ENCODE measurements around the gene PRDM16.

Gene PRDM16

DNA sequence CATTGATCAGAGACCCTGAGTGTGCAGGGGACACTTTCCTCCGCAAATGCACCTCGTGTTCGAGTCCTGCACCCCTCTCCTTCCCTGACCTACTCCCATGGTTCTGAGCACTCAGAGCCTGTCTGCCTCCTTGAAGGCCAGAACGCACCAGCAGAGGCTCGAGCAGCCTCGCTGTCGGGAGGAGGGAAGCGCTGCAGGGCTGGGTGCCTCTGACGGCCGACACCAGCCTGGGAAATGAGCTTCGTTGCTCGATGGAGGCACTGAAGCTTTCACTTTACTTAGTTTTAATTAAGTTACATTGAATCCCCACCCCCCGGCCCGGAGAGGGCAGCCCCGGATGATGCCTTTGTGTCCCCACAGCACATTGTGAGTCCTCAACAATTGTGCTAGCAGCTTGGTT is 229.2 kb downstream of the PRDM16 start:
- H3K9me2 ChIP-seq (replicated peaks; ENCODE audit: insufficient read depth, low read length) = no peaks in the 10 kb centered on the region
- no peak overlapping the region for H3K4me2 ChIP-seq (ENCODE audit: low read depth, low read length)
- no peak overlapping the region for H3K9ac ChIP-seq (ENCODE audit: low read length)
- H3K36me3 ChIP-seq (replicated peaks; ENCODE audit: insufficient read depth, low read length) = no peaks in the 10 kb centered on the region
- no peaks in the 10 kb centered on the region for H3K79me2 ChIP-seq (ENCODE audit: low read length)
- H2AFZ ChIP-seq (ENCODE audit: low read length) = no peak overlapping the region
- H4K20me1 ChIP-seq (ENCODE audit: insufficient read depth, low read length) = no peaks in the 10 kb centered on the region
- H3K4me3 ChIP-seq (ENCODE audit: low read length) = no peak overlapping the region
- peaks cover 87% of the 10 kb centered on the region for H3K27me3 ChIP-seq (replicated peaks; ENCODE audit: insufficient read depth, low read length)
- no peaks in the 10 kb centered on the region for H3F3A ChIP-seq (ENCODE audit: insufficient read depth, low read length)
- no peak for TF ChIP-seq EZH2phosphoT487 (IDR thresholded peaks at IDR 0.05; ENCODE audit: low read length)
- TF ChIP-seq, protein P1, sequence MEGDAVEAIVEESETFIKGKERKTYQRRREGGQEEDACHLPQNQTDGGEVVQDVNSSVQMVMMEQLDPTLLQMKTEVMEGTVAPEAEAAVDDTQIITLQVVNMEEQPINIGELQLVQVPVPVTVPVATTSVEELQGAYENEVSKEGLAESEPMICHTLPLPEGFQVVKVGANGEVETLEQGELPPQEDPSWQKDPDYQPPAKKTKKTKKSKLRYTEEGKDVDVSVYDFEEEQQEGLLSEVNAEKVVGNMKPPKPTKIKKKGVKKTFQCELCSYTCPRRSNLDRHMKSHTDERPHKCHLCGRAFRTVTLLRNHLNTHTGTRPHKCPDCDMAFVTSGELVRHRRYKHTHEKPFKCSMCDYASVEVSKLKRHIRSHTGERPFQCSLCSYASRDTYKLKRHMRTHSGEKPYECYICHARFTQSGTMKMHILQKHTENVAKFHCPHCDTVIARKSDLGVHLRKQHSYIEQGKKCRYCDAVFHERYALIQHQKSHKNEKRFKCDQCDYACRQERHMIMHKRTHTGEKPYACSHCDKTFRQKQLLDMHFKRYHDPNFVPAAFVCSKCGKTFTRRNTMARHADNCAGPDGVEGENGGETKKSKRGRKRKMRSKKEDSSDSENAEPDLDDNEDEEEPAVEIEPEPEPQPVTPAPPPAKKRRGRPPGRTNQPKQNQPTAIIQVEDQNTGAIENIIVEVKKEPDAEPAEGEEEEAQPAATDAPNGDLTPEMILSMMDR (IDR thresholded peaks at IDR 0.05; ENCODE audit: low read length) = no peak
- TF ChIP-seq EZH2 (optimal IDR thresholded peaks at IDR 0.05; ENCODE audit: low read depth, low read length) = no peak
- no peak for DNase-seq
- no peak overlapping the region for H3K27ac ChIP-seq (ENCODE audit: low read length)
- no peaks in the 10 kb centered on the region for H3K9me3 ChIP-seq (replicated peaks; ENCODE audit: insufficient read depth, low read length)
- no peaks in the 10 kb centered on the region for H3K4me1 ChIP-seq (ENCODE audit: low read length)

DNA sequence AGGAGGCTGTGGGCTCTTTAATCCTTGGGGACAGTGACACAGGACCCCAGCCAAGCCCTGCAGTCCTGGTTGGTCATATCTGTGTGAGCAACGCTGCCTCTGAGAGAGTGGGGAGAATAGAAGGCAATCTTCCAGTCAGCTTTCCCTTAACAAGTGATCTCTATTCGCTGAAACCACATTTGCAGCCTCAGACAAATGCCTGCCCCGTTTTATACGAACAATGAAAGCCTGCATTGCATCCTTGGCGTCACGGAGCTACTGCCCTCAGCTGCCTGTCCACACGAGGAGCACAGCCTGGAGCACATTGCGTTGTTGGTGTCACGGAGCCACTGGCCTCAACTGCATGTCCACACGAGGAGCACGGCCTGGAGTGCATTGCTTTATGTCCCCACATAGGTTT is 235.2 kb downstream of the PRDM16 start:
- no peaks in the 10 kb centered on the region for H3K79me2 ChIP-seq (ENCODE audit: low read length)
- H3F3A ChIP-seq (ENCODE audit: insufficient read depth, low read length) = no peaks in the 10 kb centered on the region
- peaks cover 83% of the 10 kb centered on the region for H3K27me3 ChIP-seq (replicated peaks; ENCODE audit: insufficient read depth, low read length)

DNA sequence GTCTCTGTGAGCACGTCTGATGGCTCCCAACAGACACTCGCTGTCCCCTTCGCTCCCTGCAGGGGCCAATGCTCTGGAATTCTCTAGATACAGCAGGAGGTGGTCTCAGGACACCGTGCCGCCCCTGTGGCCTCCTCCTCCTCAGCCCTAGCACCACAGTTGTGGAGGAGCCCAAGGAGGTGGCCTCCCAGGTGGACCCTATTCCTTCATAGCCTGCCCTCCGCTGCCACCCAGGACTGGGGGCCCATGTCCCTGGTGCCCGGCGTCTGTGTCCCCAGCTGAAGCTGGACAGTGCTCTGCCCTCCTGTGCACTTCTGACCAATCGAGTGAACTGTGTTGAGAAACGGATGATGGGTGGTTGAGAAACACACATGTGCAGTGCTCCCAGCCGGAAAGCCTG is 235.7 kb downstream of the PRDM16 start:
- Histone ChIP-seq H3K9me2 (replicated peaks; ENCODE audit: insufficient read depth, low read length) (no peaks in the 10 kb centered on the region), H3K9me3 (replicated peaks; ENCODE audit: insufficient read depth, low read length) (no peaks in the 10 kb centered on the region), H3K36me3 (replicated peaks; ENCODE audit: insufficient read depth, low read length) (no peaks in the 10 kb centered on the region), H3K4me3 (ENCODE audit: low read length) (no peak overlapping the region), H3F3A (ENCODE audit: insufficient read depth, low read length) (no peaks in the 10 kb centered on the region), H3K27ac (ENCODE audit: low read length) (no peak overlapping the region), H3K4me2 (ENCODE audit: low read depth, low read length) (no peak overlapping the region), H3K4me1 (ENCODE audit: low read length) (0 out of 2 replicates have a peak, but pooled peaks cover 4% of the 10 kb centered on the region), H2AFZ (ENCODE audit: low read length) (no peak overlapping the region), H3K9ac (ENCODE audit: low read length) (no peak overlapping the region), H4K20me1 (ENCODE audit: insufficient read depth, low read length) (no peaks in the 10 kb centered on the region), H3K27me3 (replicated peaks; ENCODE audit: insufficient read depth, low read length) (peaks cover 88% of the 10 kb centered on the region), H3K79me2 (ENCODE audit: low read length) (no peaks in the 10 kb centered on the region)
- DNase-seq = no peak
- TF ChIP-seq, protein P1 (IDR thresholded peaks at IDR 0.05; ENCODE audit: low read length) = no peak
- TF ChIP-seq EZH2 (optimal IDR thresholded peaks at IDR 0.05; ENCODE audit: low read depth, low read length) = no peak
- no peak for TF ChIP-seq EZH2phosphoT487 (IDR thresholded peaks at IDR 0.05; ENCODE audit: low read length)

More for the DNA sequence above, 235.2 kb downstream of the PRDM16 start:
- H2AFZ ChIP-seq (ENCODE audit: low read length) = no peak overlapping the region
- H3K36me3 ChIP-seq (replicated peaks; ENCODE audit: insufficient read depth, low read length) = no peaks in the 10 kb centered on the region
- no peak overlapping the region for H3K27ac ChIP-seq (ENCODE audit: low read length)
- H3K9me3 ChIP-seq (replicated peaks; ENCODE audit: insufficient read depth, low read length) = no peaks in the 10 kb centered on the region
- TF ChIP-seq EZH2phosphoT487 (IDR thresholded peaks at IDR 0.05; ENCODE audit: low read length) (no peak), EZH2 (optimal IDR thresholded peaks at IDR 0.05; ENCODE audit: low read depth, low read length) (no peak)
- TF ChIP-seq, protein P1 (IDR thresholded peaks at IDR 0.05; ENCODE audit: low read length) = no peak
- 0 out of 2 replicates have a peak, but pooled peaks cover 4% of the 10 kb centered on the region for H3K4me1 ChIP-seq (ENCODE audit: low read length)
- no peaks in the 10 kb centered on the region for H3K9me2 ChIP-seq (replicated peaks; ENCODE audit: insufficient read depth, low read length)
- no peak overlapping the region for H3K4me3 ChIP-seq (ENCODE audit: low read length)
- no peak overlapping the region for H3K4me2 ChIP-seq (ENCODE audit: low read depth, low read length)
- no peaks in the 10 kb centered on the region for H4K20me1 ChIP-seq (ENCODE audit: insufficient read depth, low read length)
- H3K9ac ChIP-seq (ENCODE audit: low read length) = no peak overlapping the region
- no peak for DNase-seq
